ENCODE measurements around the gene BAD.

BAD gene

DNA sequence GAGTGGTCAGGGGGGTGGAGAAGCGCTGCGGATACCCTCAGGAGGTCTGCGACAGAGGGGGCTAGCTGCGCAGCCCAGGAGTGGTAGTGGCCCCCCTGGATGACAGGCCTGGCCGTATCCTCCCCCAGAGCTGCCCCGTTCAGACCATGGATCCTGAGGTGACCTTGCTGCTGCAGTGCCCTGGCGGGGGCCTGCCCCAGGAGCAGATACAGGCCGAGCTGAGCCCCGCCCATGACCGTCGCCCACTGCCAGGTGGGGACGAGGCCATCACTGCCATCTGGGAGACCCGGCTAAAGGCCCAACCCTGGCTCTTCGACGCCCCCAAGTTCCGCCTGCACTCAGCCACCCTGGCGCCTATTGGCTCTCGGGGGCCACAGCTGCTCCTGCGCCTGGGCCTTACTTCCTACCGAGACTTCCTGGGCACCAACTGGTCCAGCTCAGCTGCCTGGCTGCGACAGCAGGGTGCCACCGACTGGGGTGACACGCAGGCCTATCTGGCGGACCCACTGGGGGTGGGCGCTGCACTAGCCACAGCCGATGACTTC, 57.9 kb downstream of the BAD start:
- peak; percentile 70 for DNase-seq

GRCh38 chr11:64225608-64226506, 58.6 kb downstream of the BAD start, which contains the start of the genes NUDT22 and TRPT1:
Gene NUDT22 (plus strand): TSS chr11:64226274. CDS start chr11:64226653, 379 bp downstream.
Gene TRPT1 (minus strand): TSS chr11:64226186. CDS start chr11:64225860, 326 bp downstream.
- peak; percentile 85 for DNase-seq

DNA sequence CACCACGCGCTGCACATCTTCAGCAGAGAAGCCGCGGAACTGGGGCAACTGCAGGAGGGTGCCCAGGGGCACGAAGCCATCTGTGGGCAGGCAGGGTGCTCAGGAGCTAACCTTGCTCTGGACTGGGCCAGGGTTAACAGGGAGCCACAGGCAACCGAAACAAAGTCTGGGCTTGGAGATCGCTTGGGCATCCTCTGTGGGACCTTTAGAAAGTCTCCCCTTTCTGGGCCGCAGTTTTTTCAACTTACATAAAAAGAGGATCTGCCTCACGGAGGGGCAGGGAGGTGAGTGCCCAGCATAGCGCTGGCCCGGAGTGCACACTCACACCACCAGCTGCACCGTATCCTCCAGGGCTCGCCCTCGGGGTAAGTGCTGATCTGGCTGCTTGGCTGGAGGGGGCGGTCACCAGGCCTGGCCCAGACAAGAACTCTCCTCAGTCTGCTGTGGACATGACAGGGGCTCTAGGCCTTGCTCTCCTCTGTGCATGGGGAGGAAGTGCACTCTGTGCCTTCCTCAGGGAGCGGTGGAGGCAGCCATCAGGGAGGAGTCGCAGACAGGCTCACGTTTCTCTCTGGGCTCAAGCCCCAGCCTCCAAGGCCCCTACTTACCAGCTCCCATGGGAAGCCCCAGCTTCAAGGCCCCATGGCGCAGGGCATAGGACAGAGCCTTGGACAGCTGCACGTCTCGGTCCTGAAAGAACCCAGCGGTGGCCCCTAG, 59.4 kb downstream of the BAD start:
- no peak for DNase-seq

DNA sequence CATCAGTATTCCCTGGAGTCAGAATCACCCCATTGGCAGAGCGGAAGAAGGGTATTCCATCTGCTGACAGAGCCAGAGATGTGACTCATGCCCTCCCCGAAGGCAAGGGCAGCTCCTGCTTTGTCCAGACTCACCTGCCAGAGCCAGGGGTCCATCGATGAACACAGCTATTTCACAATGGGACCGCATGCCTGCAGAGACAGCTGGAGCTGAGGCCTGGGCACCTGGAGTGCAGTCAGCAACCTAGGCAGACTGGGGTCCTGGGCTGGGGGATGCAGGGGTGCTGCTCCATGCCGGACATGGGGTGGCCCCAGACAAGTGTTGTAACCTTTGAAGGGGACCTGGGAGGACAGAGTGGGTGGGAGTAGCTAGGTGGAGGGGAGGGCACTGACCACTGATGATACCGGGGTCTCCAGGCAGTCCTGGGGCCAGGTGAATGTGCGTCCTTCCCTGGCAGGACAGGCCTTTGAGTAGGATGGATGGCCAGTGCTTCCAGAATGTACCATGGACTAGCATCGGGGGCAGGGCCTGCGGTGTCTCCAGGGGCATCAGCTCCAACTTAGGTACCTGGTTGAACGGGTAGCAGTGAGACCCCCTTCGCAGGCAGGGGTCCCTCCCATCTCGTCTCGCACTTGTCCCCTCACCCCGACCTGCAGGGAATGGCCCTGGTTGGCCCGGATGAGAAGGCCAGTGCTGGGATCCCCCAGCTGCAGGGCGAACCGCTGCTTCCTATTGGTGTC, 60.1 kb downstream of the BAD start:
- no peak for DNase-seq

DNA sequence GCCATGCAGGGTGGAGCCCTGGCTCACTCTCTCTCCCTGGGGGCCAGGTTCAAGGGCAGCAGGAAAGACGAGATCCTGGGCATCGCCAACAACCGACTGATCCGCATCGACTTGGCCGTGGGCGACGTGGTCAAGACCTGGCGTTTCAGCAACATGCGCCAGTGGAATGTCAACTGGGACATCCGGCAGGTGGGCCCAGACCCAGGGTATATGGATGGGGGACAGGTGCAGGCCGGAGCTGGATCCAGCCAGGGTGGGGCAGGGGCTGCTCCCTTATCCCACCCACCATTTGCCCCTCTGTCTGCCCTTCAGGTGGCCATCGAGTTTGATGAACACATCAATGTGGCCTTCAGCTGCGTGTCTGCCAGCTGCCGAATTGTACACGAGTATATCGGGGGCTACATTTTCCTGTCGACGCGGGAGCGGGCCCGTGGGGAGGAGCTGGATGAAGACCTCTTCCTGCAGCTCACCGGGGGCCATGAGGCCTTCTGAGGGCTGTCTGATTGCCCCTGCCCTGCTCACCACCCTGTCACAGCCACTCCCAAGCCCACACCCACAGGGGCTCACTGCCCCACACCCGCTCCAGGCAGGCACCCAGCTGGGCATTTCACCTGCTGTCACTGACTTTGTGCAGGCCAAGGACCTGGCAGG, 61.3 kb downstream of the BAD start:
- DNase-seq: no peak

GRCh38 chr11:64222651-64223000, 61.8 kb downstream of the BAD start:
- no peak for DNase-seq

DNA sequence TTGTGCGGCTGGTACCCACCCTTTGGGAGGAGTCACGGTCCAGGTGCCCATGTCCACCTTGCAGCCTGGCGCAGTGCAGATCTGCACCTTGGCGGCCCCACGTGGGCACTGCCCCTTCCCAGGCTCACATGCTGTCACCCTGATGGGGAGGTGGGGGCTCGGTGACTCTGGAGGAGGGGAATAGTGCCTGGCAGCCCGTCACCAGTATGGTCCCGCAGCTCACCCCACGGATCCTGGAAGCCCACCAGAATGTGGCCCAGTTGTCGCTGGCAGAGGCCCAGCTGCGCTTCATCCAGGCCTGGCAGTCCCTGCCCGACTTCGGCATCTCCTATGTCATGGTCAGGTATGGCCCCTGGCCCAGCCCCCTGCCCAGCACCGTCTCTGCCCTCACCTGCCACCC, 63.7 kb downstream of the BAD start:
- DNase-seq: no peak

GRCh38 chr11:64220271-64220670, 64.2 kb downstream of the BAD start:
- DNase-seq: no peak
